SK-N-SH (cell line): Measurements from ENCODE around the gene PPP1R15B. TPM values are rescaled to one million over a fixed set of nuclear protein-coding genes. Genes with fewer than 3 reads are reported as not detected.

Experiments used
- CTCF ChIA-PET: fragments of 300-600, 350-600 bp; formaldehyde crosslinking; extraction: SDS; loops from one replicate; lab custom pipeline; 2021; lab: Yijun Ruan, JAX
- POLR2A ChIA-PET: fragments of 350-600 bp; sonication (Branson Sonifier 250); formaldehyde crosslinking; extraction: SDS; loops from one replicate; lab custom pipeline; 2020; ENCODE audit warnings: antibody characterized with exemption, inconsistent platforms; lab: Yijun Ruan, JAX
- DNase-seq: peaks from one replicate; pipeline ENCODE4 v3.0.0; 2012
- H2AFZ ChIP-seq: fragments of 200-600 bp; sonication (generic); 2 replicates; pipeline ENCODE4 v1.8.1; 2016; ENCODE audit warnings: antibody characterized with exemption, mild to moderate bottlenecking, low read depth
- H3F3A ChIP-seq: fragments of 200-600 bp; sonication (generic); replicated peaks from 2 replicates; pipeline ENCODE3; 2016; ENCODE audit warnings: antibody characterized with exemption, mild to moderate bottlenecking; ENCODE audit not compliant: insufficient read depth
- H3K27ac ChIP-seq, 2 experiments: fragments of 200-500 bp in 1 of 2; fragments of 200-600 bp in 1 of 2; sonication (Bioruptor generic) in 1 of 2; sonication (generic), shearing (Covaris generic) in 1 of 2; 2 replicates each; pipeline versions ENCODE4 v1.5.1 to v1.6.1; 2014 to 2016; ENCODE audit warnings: low read depth in 2 of 2, inconsistent platforms in 1 of 2, low read length in 1 of 2, mild to moderate bottlenecking in 1 of 2, mixed read lengths in 1 of 2
- H3K27me3 ChIP-seq: fragments of 200-600 bp; sonication (generic), shearing (Covaris generic); 2 replicates; pipeline ENCODE4 v1.6.1; 2016; ENCODE audit warnings: mixed run types; ENCODE audit not compliant: insufficient read depth
- H3K36me3 ChIP-seq, 2 experiments: fragments of 200-500 bp in 1 of 2; fragments of 200-600 bp in 1 of 2; sonication (Bioruptor generic) in 1 of 2; sonication (generic) in 1 of 2; replicated peaks in 1 of 2; 2 replicates each; pipeline versions ENCODE3 to v1.5.1; 2014 to 2016; ENCODE audit warnings: low read length in 1 of 2, mild to moderate bottlenecking in 1 of 2; ENCODE audit not compliant: insufficient read depth in 2 of 2, control insufficient read depth in 1 of 2
- H3K4me1 ChIP-seq, 2 experiments: fragments of 200-500 bp in 1 of 2; fragments of 200-600 bp in 1 of 2; sonication (Bioruptor generic) in 1 of 2; sonication (generic), shearing (Covaris generic) in 1 of 2; 2 replicates each; pipeline versions ENCODE4 v1.5.1 to v1.6.1; 2014 to 2016; ENCODE audit warnings: low read depth in 1 of 2, low read length in 1 of 2, mixed run types in 1 of 2; ENCODE audit not compliant: insufficient read depth in 2 of 2, control insufficient read depth in 1 of 2
- H3K4me2 ChIP-seq: fragments of 200-600 bp; sonication (generic), shearing (Covaris generic); 2 replicates; pipeline ENCODE4 v1.6.1; 2017; ENCODE audit warnings: mixed run types
- H3K4me3 ChIP-seq, 2 experiments: fragments of 200-500 bp in 1 of 2; fragments of 200-600 bp in 1 of 2; sonication (Bioruptor generic) in 1 of 2; sonication (generic), shearing (Covaris generic) in 1 of 2; 2 replicates each; pipeline versions ENCODE4 v1.5.1 to v1.8.1; 2014 to 2016; ENCODE audit warnings: low read depth in 2 of 2, inconsistent platforms in 1 of 2, low read length in 1 of 2, mild to moderate bottlenecking in 1 of 2, mixed read lengths in 1 of 2, moderate library complexity in 1 of 2
- H3K79me2 ChIP-seq: fragments of 200-600 bp; sonication (generic); 2 replicates; pipeline ENCODE4 v1.8.1; 2017; ENCODE audit warnings: mild to moderate bottlenecking; ENCODE audit not compliant: insufficient read depth
- H3K9ac ChIP-seq: fragments of 200-600 bp; sonication (generic); 2 replicates; pipeline ENCODE4 v1.6.1; 2017; ENCODE audit warnings: mixed run types
- H3K9me2 ChIP-seq: fragments of 200-600 bp; sonication (generic); 2 replicates; pipeline ENCODE4 v1.6.1; 2017; ENCODE audit warnings: mixed run types
- H3K9me3 ChIP-seq: fragments of 200-600 bp; sonication (generic); 2 replicates; pipeline ENCODE4 v1.6.1; 2017; ENCODE audit warnings: mixed run types, mild to moderate bottlenecking, moderate library complexity
- H4K20me1 ChIP-seq: fragments of 200-600 bp; sonication (generic); 2 replicates; pipeline ENCODE4 v1.6.1; 2017; ENCODE audit warnings: mild to moderate bottlenecking, mixed run types; ENCODE audit not compliant: insufficient read depth
- CTCF ChIP-seq: fragments of 200-600 bp; sonication (generic); IDR thresholded peaks from 2 replicates; pipeline ENCODE4 v1.6.1; 2017; ENCODE audit warnings: antibody characterized with exemption, mild to moderate bottlenecking, moderate library complexity
- ELF1 ChIP-seq: IDR thresholded peaks from 2 replicates; pipeline ENCODE4 v1.4.0; 2012
- EP300 ChIP-seq, 2 experiments: IDR thresholded peaks; 2 replicates each; pipeline versions ENCODE4 v1.4.0 to v1.6.1; 2012; ENCODE audit warnings: borderline replicate concordance in 1 of 2, low read depth in 1 of 2, low read length in 1 of 2
- FOXJ3 ChIP-seq: sonication (generic); formaldehyde crosslinking; IDR thresholded peaks from 2 replicates; pipeline ENCODE4 v1.5.1; 2020; ENCODE audit warnings: mild to moderate bottlenecking, missing genetic modification reagents
- GATA2 ChIP-seq: sonication (generic); formaldehyde crosslinking; IDR thresholded peaks from 2 replicates; pipeline ENCODE4 v1.5.0; 2020; ENCODE audit warnings: mild to moderate bottlenecking, missing genetic modification reagents
- IRF3 ChIP-seq: fragments of 150-350 bp; IDR thresholded peaks from 2 replicates; pipeline ENCODE4 v1.6.1; 2016; ENCODE audit warnings: mild to moderate bottlenecking, low read depth, low read length
- JUND ChIP-seq: IDR thresholded peaks from 2 replicates; pipeline ENCODE4 v1.4.0; 2012
- MEF2A ChIP-seq: IDR thresholded peaks from 2 replicates; pipeline ENCODE4 v1.4.0; 2012; ENCODE audit warnings: low read depth, borderline replicate concordance
- POLR2AphosphoS5 ChIP-seq: IDR thresholded peaks from 2 replicates; pipeline ENCODE4 v1.6.1; 2012; ENCODE audit warnings: low read depth, low read length
- RCOR1 ChIP-seq: fragments of 150-350 bp; IDR thresholded peaks from 2 replicates; pipeline ENCODE4 v1.6.1; 2017; ENCODE audit warnings: antibody characterized with exemption, low read length
- REST ChIP-seq: IDR thresholded peaks from 2 replicates; pipeline ENCODE4 v1.6.1; 2012; ENCODE audit warnings: mild to moderate bottlenecking, low read depth, low read length, moderate library complexity
- RFX5 ChIP-seq: IDR thresholded peaks from 2 replicates; pipeline ENCODE4 v1.6.1; 2012; ENCODE audit warnings: mild to moderate bottlenecking, improper control_type of control experiment, low read length
- RXRA ChIP-seq: IDR thresholded peaks from 2 replicates; pipeline ENCODE4 v1.4.0; 2012; ENCODE audit warnings: low read depth, mild to moderate bottlenecking, borderline replicate concordance
- SMC3 ChIP-seq: IDR thresholded peaks from 2 replicates; pipeline ENCODE4 v1.6.1; 2012; ENCODE audit warnings: low read depth, low read length, improper control_type of control experiment
- TCF12 ChIP-seq: IDR thresholded peaks from 2 replicates; pipeline ENCODE4 v1.4.0; 2012
- ZBTB33 ChIP-seq: IDR thresholded peaks from 2 replicates; pipeline ENCODE4 v1.4.0; 2012; ENCODE audit warnings: low read depth, borderline replicate concordance
- polyA plus RNA-seq, 3 experiments: library from polyadenylated mRNA; depleted of rRNA; stranded (reverse); fragments of >200 nt; gene quantifications; 2 replicates each; pipeline ENCODE4 v1.2.3, GENCODE V29; 2012

PPP1R15B gene
- polyA plus RNA-seq, 1 of the 3 experiments (the other 2 are of a cell fraction), result 12.1 TPM

GRCh38 chr1:204414016-204414415 is 2.4 kb upstream of the PPP1R15B start:
- Histone ChIP-seq H3K27ac (no peak overlapping the region), H3K9me3 (no peaks in the 10 kb centered on the region), H3K27me3 (no peaks in the 10 kb centered on the region), H3K9me2 (no peaks in the 10 kb centered on the region), H3K79me2 (peaks cover 38% of the 10 kb centered on the region), H3F3A (peaks cover 24% of the 10 kb centered on the region), H3K9ac (no peak overlapping the region), H3K36me3 (peaks cover 11 to 12% of the 10 kb centered on the region in 2 experiments), H3K4me2 (no peak overlapping the region), H3K4me1 (peaks cover 12 to 19% of the 10 kb centered on the region in 2 experiments), H4K20me1 (peaks cover 21% of the 10 kb centered on the region), H2AFZ (no peak overlapping the region), H3K4me3 (no peak overlapping the region)
- POLR2A ChIA-PET, result no interaction called here
- CTCF ChIA-PET, result interaction anchor here (0.9 to 2.8 kb wide), 7 partner anchors 15 to 252 kb away, joined by 3 to 14 read pairs (median 6); no protein-coding TSS in a partner anchor
- no peak for DNase-seq
- TF ChIP-seq POLR2AphosphoS5 (no peak), JUND (no peak), ZBTB33 (no peak), SMC3 (no peak), FOXJ3 (no peak), REST (no peak), ELF1 (no peak), EP300 (IDR thresholded peaks at IDR 0.05; ENCODE audit: borderline replicate concordance in 1 of 2, low read depth in 1 of 2, low read length in 1 of 2) (no peak), TCF12 (no peak), IRF3 (no peak), RFX5 (no peak), MEF2A (no peak), GATA2 (CRISPR knock-in tag) (no peak), RXRA (no peak), RCOR1 (no peak), CTCF (no peak)
